ENCODE results near the gene GUCA2A. TPM values are rescaled to one million over a fixed set of nuclear protein-coding genes. Genes with fewer than 3 reads are reported as not detected.

GUCA2A gene
- total and polyA plus RNA-seq, 9 of the 15 experiments (the other 6 are each of a cell fraction or from before 2014, with no cell fraction given) = not detected

- TF ChIP-seq, protein P1, sequence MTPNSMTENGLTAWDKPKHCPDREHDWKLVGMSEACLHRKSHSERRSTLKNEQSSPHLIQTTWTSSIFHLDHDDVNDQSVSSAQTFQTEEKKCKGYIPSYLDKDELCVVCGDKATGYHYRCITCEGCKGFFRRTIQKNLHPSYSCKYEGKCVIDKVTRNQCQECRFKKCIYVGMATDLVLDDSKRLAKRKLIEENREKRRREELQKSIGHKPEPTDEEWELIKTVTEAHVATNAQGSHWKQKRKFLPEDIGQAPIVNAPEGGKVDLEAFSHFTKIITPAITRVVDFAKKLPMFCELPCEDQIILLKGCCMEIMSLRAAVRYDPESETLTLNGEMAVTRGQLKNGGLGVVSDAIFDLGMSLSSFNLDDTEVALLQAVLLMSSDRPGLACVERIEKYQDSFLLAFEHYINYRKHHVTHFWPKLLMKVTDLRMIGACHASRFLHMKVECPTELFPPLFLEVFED (CRISPR knock-in tag; conservative IDR thresholded peaks at IDR 0.05) = no peak
- TF ChIP-seq SMAD2 (IDR thresholded peaks at IDR 0.05; ENCODE audit: low read depth, low read length) (no peak), TFE3 (CRISPR knock-in tag; IDR thresholded peaks at IDR 0.05) (no peak)
- TF ChIP-seq, protein P2, sequence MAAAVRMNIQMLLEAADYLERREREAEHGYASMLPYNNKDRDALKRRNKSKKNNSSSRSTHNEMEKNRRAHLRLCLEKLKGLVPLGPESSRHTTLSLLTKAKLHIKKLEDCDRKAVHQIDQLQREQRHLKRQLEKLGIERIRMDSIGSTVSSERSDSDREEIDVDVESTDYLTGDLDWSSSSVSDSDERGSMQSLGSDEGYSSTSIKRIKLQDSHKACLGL (CRISPR knock-in tag; IDR thresholded peaks at IDR 0.05; ENCODE audit: borderline replicate concordance, poor library complexity, severe bottlenecking) = no peak
These were observed 33.7 kb upstream of the GUCA2A start (continued) for GRCh38 chr1:42198251-42198650.

- CTCF ChIA-PET (ENCODE audit: low intra/inter-chr PET ratio) = no interaction called here
- no peak for FAIRE-seq
- no peak overlapping the region for H2AFZ ChIP-seq (ENCODE audit: low read depth, low read length)
- in situ Hi-C loops (cut with MboI) (no loop called here), intact Hi-C loops (cut with micrococcal nuclease) (no loop called here)
- H4K20me1 ChIP-seq (replicated peaks; ENCODE audit: control insufficient read depth, insufficient read depth, low read length) = no peaks in the 10 kb centered on the region
- no peak for DNase-seq (ENCODE audit: extremely low read depth in 1 of 4, low spot score in 3 of 4)
- H3K9me1 ChIP-seq (ENCODE audit: control insufficient read depth, insufficient read depth, low read length) = no peaks in the 10 kb centered on the region
- H3K4me3 ChIP-seq = no peak overlapping the region
- 82% methylated on average over 3 of the region's 3 CpGs for WGBS (ENCODE audit: insufficient coverage, low coverage, missing lambda C conversion rate)
- H3K79me2 ChIP-seq (ENCODE audit: control insufficient read depth, insufficient read depth, low read length) = no peaks in the 10 kb centered on the region
- H3K4me2 ChIP-seq (ENCODE audit: insufficient read depth, low read length) = no peak overlapping the region
- H3K36me3 ChIP-seq (ENCODE audit: control insufficient read depth, insufficient read depth, low read length) = peaks cover 58% of the 10 kb centered on the region
- no peaks in the 10 kb centered on the region for H3K27me3 ChIP-seq (ENCODE audit: control insufficient read depth in 2 of 2, insufficient read depth in 2 of 2, low read length in 2 of 2)
- POLR2A ChIA-PET = no interaction called here
- no peaks in the 10 kb centered on the region for H3K9me3 ChIP-seq (replicated peaks; ENCODE audit: control insufficient read depth, insufficient read depth, low read depth, low read length)
- ATAC-seq = no peak
- no peak overlapping the region for H3K27ac ChIP-seq (ENCODE audit: extremely low read depth, low read depth, low read length)
- H3K9ac ChIP-seq (ENCODE audit: insufficient read depth in 1 of 2, low read depth in 2 of 2, low read length in 2 of 2) = no peak overlapping the region
- H3K4me1 ChIP-seq (replicated peaks in 1 of 2; ENCODE audit: control insufficient read depth in 2 of 2, insufficient read depth in 2 of 2, low read length in 2 of 2) = no peaks in the 10 kb centered on the region
- no TSS peak for BruUV-seq (replicated peaks)
- TF ChIP-seq ZNF395 (CRISPR knock-in tag; IDR thresholded peaks at IDR 0.05) = no peak
- no peak for TF ChIP-seq ZNF23 (CRISPR knock-in tag; IDR thresholded peaks at IDR 0.05)
- TF ChIP-seq ZNF143 (CRISPR knock-in tag; IDR thresholded peaks at IDR 0.05) = no peak
- no peak for TF ChIP-seq BCOR (IDR thresholded peaks at IDR 0.05)
- no peak for TF ChIP-seq ADNP (tag; IDR thresholded peaks at IDR 0.05)
- TF ChIP-seq DDX20 (tag; IDR thresholded peaks at IDR 0.05; ENCODE audit: low read depth) = no peak
- TF ChIP-seq MCM3 (IDR thresholded peaks at IDR 0.05) = no peak
- TF ChIP-seq CREM (IDR thresholded peaks at IDR 0.05; ENCODE audit: low read depth) = no peak
- TF ChIP-seq MBD1 (CRISPR knock-in tag; IDR thresholded peaks at IDR 0.05) = no peak
These were observed 31.3 kb upstream of the GUCA2A start for GRCh38 chr1:42195841-42196240.

Measured in K562 (cell line).